Vagina (tissue), 1 donor: ENCODE data around the gene KCNE1. TPM values are rescaled to one million over a fixed set of nuclear protein-coding genes. Genes with fewer than 3 reads are reported as not detected.

Experiments
- small RNA-seq: library from RNA; depleted of rRNA; stranded (forward); fragments of <200 nt; gene quantifications from one replicate; pipeline ENCODE3, GENCODE V24; 2016
- total RNA-seq: library from RNA; depleted of rRNA; stranded (reverse); fragments of >200 nt; gene quantifications from one replicate; pipeline ENCODE4 v1.2.3, GENCODE V29; 2016

Gene KCNE1
- total RNA-seq, 1 donor from 2014 or later = 2.2 TPM

Small RNA genes lying within 50 kb of the gene (small RNA-seq; reads per million reads assigned to genes)
- gene RF00614 = not detected

Other genes starting within 250 kb of the KCNE1 start
- gene KCNE2, start 148.2 kb downstream of the KCNE1 start, total RNA-seq = not detected
- 8.1 TPM for gene SMIM11, start 136.7 kb downstream of the KCNE1 start, total RNA-seq
- not detected for gene SMIM34, start 88.3 kb downstream of the KCNE1 start, total RNA-seq
- gene RCAN1, start 102.9 kb upstream of the KCNE1 start, total RNA-seq = 29.2 TPM
- gene CLIC6, start 156.8 kb upstream of the KCNE1 start, total RNA-seq = 8.3 TPM